Measurements from ENCODE around the gene ARMH3. TPM values are rescaled to one million over a fixed set of nuclear protein-coding genes. Genes with fewer than 3 reads are reported as not detected.

Gene ARMH3
- total RNA-seq, 1 donor from 2014 or later = 34.4 TPM

GRCh38 chr10:101919026-101919770, 136.8 kb downstream of the ARMH3 start:
- DNase-seq (ENCODE audit: low spot score, unreplicated experiment) = no peak
- Mint-ChIP-seq H3K4me3 (ENCODE audit: low read depth) (no peak overlapping the region), H3K4me1 (ENCODE audit: low read depth) (no peaks in the 10 kb centered on the region), H3K27ac (peak overlapping the region; percentile 38), H3K9me3 (ENCODE audit: low read depth) (no peaks in the 10 kb centered on the region), H3K36me3 (ENCODE audit: insufficient read depth) (peaks cover 3% of the 10 kb centered on the region), H3K27me3 (no peaks in the 10 kb centered on the region)
- TF ChIP-seq CTCF (IDR thresholded peaks at IDR 0.05; ENCODE audit: unreplicated experiment) = no peak

- no peak overlapping the region for H3K27ac Mint-ChIP-seq
- no peaks in the 10 kb centered on the region for H3K27me3 Mint-ChIP-seq
- DNase-seq (ENCODE audit: low spot score, unreplicated experiment) = no peak
- no peak overlapping the region for H3K4me3 Mint-ChIP-seq (ENCODE audit: low read depth)
- H3K9me3 Mint-ChIP-seq (ENCODE audit: low read depth) = no peaks in the 10 kb centered on the region
- H3K4me1 Mint-ChIP-seq (ENCODE audit: low read depth) = no peaks in the 10 kb centered on the region
- no peak for TF ChIP-seq CTCF (IDR thresholded peaks at IDR 0.05; ENCODE audit: unreplicated experiment)
- peaks cover 8% of the 10 kb centered on the region for H3K36me3 Mint-ChIP-seq (ENCODE audit: insufficient read depth)
Measured at GRCh38 chr10:101912561-101913179, 143.3 kb downstream of the ARMH3 start.

- H3K27ac Mint-ChIP-seq = no peak overlapping the region
- peaks cover 1% of the 10 kb centered on the region for H3K4me1 Mint-ChIP-seq (ENCODE audit: low read depth)
- no peak for DNase-seq (ENCODE audit: low spot score, unreplicated experiment)
- H3K4me3 Mint-ChIP-seq (ENCODE audit: low read depth) = no peak overlapping the region
- peaks cover 5% of the 10 kb centered on the region for H3K36me3 Mint-ChIP-seq (ENCODE audit: insufficient read depth)
- no peaks in the 10 kb centered on the region for H3K27me3 Mint-ChIP-seq
- H3K9me3 Mint-ChIP-seq (ENCODE audit: low read depth) = no peaks in the 10 kb centered on the region
- no peak for TF ChIP-seq CTCF (IDR thresholded peaks at IDR 0.05; ENCODE audit: unreplicated experiment)
Measured at GRCh38 chr10:101906586-101907183, 149.3 kb downstream of the ARMH3 start.

- Mint-ChIP-seq H3K4me1 (ENCODE audit: low read depth) (peaks cover 1% of the 10 kb centered on the region), H3K4me3 (ENCODE audit: low read depth) (no peak overlapping the region), H3K27me3 (no peaks in the 10 kb centered on the region), H3K9me3 (ENCODE audit: low read depth) (no peaks in the 10 kb centered on the region), H3K27ac (no peak overlapping the region), H3K36me3 (ENCODE audit: insufficient read depth) (peaks cover 2% of the 10 kb centered on the region)
- TF ChIP-seq CTCF (IDR thresholded peaks at IDR 0.05; ENCODE audit: unreplicated experiment) = no peak
- DNase-seq (ENCODE audit: low spot score, unreplicated experiment) = no peak
Measured at GRCh38 chr10:101905251-101905650, 150.7 kb downstream of the ARMH3 start.

- H3K9me3 Mint-ChIP-seq (ENCODE audit: low read depth) = no peaks in the 10 kb centered on the region
- no peak overlapping the region for H3K4me3 Mint-ChIP-seq (ENCODE audit: low read depth)
- no peak for TF ChIP-seq CTCF (IDR thresholded peaks at IDR 0.05; ENCODE audit: unreplicated experiment)
- H3K36me3 Mint-ChIP-seq (ENCODE audit: insufficient read depth) = no peaks in the 10 kb centered on the region
- H3K4me1 Mint-ChIP-seq (ENCODE audit: low read depth) = peaks cover 1% of the 10 kb centered on the region
- H3K27ac Mint-ChIP-seq = no peak overlapping the region
- no peak for DNase-seq (ENCODE audit: low spot score, unreplicated experiment)
- H3K27me3 Mint-ChIP-seq = no peaks in the 10 kb centered on the region
Measured at GRCh38 chr10:101903827-101904550, 152.0 kb downstream of the ARMH3 start.

Data from progenitor cell of endocrine pancreas (in vitro differentiated cells).